Measurements from ENCODE around the gene NCCRP1.

DNA sequence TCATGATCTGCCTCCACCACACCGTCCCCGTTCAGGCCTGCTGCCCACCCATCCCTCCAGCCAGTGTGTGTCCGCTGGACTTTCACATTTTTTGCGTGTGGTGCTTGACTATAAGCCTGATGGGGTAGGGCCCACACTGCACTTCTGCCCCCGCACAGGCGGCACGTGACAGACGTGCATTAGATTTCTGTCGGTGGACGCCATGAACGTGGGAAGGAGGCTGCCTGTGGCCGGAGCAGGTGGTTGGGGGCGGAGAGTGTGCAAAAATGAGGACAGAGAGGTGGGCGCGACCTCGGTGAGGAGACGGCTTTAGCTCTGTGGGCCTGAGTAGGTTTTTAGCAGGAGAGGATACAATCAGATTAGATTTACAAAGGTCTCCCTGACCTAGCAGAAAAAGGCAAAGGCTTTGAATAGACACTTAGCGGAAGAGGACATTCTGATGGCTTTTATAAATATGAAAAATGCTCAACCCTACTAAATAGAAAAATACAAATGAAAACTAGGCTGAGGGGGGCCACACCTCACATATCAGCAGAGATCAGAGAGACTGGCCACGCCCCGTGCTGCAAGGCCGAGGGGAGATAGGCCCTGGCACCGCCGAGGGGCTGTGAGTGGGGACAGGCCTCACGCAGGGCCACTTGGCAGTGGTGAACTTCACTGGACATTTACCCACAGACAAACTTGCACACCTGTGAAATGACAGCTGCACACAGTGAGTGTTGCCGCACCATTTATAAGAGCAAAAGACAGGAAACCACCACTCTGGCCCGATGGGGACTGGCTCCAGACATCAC, 45.8 kb upstream of the NCCRP1 start:
- TF ChIP-seq, protein P1, sequence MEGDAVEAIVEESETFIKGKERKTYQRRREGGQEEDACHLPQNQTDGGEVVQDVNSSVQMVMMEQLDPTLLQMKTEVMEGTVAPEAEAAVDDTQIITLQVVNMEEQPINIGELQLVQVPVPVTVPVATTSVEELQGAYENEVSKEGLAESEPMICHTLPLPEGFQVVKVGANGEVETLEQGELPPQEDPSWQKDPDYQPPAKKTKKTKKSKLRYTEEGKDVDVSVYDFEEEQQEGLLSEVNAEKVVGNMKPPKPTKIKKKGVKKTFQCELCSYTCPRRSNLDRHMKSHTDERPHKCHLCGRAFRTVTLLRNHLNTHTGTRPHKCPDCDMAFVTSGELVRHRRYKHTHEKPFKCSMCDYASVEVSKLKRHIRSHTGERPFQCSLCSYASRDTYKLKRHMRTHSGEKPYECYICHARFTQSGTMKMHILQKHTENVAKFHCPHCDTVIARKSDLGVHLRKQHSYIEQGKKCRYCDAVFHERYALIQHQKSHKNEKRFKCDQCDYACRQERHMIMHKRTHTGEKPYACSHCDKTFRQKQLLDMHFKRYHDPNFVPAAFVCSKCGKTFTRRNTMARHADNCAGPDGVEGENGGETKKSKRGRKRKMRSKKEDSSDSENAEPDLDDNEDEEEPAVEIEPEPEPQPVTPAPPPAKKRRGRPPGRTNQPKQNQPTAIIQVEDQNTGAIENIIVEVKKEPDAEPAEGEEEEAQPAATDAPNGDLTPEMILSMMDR (conservative IDR thresholded peaks at IDR 0.05): no peak
- TF ChIP-seq EZH2 (IDR thresholded peaks at IDR 0.05; ENCODE audit: low read depth): no peak

Measured in PC-9 (cell line).